HG03342 (cell line): Measurements from ENCODE around the gene PCSK6.
"Not testable (repeated sequence)": the region's sequence is repeated elsewhere in the genome, so short reads cannot be mapped to it uniquely, and the experiment has no call there.

Experiments
- ATAC-seq: cut with Tn5 transposase; IDR thresholded peaks from one replicate; pipeline ENCODE4 v1.9.1; 2021; ENCODE audit warnings: mild to moderate bottlenecking, moderate library complexity; ENCODE audit not compliant: unreplicated experiment

PCSK6 gene

DNA sequence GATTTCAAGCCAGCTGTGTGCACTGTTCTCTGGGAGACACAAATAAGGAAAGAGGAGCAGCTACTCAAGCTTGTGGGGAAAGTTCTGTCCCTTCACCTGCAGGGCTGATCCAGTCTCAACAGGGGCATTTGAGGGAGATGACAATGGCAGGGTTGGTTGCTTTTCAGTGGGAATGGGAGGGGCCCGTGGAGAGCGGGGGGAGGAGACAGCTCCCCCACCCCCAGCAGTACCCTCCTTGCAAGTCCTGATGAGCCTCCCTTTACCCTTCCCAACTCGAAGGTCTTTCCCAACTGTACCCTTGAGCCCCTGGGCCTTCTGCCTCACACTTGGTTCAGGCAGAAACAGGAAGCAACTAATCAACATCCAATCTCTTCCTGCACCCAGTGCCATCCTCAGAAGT lies 122.7 kb downstream of the PCSK6 start:
- ATAC-seq = no peak

DNA sequence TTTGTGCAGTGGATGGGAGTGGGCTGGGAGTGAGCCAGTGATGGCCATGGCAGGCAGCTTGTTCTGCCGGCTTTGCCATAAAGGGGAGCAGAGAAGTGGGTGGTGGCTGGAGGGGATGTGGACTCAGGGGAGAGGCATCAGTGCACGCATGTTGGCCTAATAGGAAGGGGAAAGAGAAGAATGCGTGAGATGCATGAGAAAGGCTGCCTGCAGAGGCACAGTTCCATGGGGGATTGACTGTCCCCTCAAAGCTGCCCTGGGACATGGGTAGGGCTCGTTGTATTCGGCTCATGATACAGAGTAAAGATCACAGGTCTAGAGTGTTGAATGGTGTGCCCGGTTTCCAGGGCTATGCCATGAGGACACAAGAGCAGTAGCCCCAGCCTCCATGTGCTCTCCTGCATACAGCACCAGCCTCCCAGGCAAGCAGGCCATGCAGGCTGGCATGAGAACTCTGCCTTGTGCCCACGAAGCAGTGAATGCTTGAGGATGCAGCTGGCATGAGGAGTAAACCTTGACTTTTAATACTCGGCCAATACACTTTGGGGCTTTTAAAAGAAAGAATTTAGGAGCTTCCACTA lies 126.4 kb downstream of the PCSK6 start:
- no peak for ATAC-seq

DNA sequence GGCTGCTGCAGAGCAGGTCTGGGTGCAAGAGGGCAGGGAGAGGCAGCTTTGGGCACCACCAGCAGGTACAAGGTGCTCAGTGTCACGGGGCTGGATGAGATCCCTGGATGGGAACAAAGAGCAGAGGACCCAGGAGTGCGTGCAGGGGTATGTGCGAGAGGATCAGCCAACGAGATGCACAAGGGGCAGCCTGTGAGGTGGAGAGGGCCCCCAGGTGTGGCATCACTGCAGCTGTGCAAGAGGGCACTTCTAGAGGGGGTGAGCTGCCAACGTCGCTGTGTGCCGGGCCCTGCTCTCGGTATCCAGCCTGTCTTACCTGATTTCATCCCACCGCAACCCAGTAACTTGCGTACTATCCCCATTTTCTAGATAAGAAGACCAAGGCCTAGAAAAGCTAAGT lies 127.1 kb downstream of the PCSK6 start:
- ATAC-seq = no peak

DNA sequence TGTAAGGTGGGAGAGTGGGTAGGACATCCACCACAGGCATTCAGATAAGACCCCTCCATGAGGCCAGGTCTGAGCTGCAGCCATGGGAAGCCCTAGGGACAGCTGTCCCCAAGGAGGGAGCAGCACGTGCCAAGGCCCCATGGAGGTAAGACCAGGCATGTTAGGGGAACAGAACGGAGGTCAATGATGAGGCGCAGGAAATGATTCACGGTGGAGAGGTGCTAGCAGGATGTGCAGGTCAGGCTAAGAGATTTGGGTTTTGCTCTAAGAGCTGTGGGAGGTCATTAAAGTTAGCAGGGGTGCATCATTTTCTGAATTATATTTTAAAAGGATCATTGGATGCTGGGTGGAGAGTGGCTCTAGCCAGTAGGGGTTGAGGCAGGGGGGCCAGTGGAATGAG lies 128.1 kb downstream of the PCSK6 start:
- ATAC-seq = no peak

DNA sequence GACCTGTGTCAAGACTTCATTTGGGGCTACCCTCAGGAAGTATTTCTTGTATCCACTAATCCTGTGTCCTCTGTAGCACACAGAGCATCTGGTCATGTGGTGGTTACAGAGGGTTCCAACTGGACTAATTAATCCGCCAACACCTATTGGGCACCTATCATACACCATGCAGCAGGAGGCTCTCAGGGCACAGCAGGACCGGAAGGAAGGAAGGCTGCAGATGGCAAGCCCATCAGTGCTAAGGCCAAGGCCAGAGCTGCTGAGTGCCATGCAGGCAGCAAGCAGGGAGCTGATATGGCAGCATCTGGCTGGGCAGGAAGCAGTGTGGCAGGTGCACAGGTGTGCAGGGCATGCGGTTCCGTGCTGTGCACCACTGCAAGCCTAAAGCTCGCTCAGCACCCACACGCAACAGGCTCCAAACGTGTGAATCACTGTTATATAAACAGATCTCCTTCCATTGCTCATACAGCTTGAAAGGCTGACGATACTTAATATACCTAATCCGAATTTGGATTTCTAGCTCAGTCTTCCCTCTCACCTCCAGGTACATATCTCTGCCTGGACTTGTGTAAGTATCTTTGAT lies 130.1 kb downstream of the PCSK6 start:
- ATAC-seq = no peak

DNA sequence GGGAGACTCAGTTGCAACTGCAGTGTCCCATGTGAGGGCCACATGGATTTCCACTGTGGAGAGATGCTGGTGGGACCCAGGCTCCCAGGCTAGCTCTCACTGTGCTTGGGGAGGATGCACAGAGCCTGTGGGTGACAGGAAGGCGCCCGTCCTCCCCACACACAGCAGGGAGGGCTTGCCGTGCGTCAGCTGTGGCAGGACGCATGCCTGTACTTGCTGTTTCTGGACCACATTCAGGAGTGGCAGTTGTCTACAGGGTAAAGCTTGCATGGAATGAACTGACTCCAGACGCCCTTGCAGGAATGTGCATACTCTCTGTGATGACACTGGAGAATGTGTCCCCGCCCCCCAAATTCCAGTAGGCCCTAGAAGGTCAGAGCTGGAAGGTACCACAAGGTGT lies 130.6 kb downstream of the PCSK6 start:
- ATAC-seq = no peak

DNA sequence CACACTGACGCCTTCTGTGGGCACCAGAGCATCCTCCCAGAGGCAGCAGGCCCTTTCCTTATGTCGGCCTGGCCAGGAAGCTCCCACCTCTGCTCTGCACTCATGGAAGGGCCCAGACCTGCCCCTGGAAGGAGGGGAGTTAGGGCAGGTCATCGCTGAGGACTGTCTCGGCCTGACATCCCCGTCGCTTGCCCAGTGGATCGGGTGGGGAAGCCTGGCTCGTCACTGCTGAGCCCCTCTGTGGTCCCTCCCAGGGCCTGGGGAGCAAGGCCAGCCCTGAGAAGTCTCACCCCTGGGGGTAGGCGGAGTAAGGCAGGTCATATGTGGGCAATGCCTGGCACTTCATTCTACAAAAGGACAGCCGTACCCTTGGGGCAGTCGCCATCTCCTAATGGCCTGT lies 131.6 kb downstream of the PCSK6 start:
- no peak for ATAC-seq

DNA sequence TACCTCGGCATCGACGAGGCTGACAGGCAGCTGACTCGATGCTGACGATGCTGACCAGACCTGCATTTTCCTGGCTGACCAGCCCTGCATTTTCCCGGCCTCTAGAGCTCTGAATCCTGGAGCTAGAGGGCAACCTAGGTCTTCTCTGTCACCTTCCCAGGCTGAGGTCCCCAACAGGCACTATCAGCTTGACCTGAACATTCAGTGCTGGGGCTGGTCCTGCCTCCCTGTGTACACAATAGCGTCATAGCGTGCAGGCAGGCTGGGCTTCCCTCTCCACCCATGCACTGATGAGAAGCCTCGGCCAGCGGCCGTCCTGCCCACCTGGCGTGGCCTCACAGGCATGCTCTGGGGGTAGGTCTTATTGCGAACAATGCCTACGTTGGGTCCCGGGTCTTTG lies 132.2 kb downstream of the PCSK6 start:
- ATAC-seq = no peak

DNA sequence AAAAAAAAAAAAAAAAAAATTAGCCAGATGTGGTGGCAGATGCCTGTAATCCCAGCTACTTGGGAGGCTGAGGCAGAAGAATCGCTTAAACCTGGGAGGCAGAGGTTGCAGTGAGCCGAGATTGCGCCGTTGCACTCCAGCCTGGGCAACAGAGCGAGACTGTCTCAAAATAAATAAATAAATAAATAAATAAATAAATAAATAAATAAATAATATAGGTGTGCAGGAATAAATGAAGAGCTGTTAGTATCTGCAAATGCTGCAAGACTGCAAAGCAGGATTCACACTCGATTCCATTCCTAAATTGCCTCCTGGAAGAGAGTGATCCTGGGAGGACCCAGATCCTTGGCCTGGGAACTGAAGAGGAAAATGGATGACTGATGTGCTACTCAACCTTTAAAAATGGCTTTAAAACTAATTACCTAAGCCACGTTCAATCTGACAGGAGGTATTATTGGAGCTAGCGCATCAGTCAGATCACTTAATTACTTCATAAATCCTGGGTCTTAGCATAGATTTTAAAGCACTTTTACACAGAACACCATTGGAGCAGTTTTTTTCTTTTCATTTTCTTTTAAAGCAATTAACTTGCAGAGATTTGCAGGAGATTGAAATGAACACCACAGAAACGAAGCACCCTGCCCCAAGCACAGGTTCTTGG lies 132.9 kb downstream of the PCSK6 start:
- not testable (repeated sequence) for ATAC-seq

DNA sequence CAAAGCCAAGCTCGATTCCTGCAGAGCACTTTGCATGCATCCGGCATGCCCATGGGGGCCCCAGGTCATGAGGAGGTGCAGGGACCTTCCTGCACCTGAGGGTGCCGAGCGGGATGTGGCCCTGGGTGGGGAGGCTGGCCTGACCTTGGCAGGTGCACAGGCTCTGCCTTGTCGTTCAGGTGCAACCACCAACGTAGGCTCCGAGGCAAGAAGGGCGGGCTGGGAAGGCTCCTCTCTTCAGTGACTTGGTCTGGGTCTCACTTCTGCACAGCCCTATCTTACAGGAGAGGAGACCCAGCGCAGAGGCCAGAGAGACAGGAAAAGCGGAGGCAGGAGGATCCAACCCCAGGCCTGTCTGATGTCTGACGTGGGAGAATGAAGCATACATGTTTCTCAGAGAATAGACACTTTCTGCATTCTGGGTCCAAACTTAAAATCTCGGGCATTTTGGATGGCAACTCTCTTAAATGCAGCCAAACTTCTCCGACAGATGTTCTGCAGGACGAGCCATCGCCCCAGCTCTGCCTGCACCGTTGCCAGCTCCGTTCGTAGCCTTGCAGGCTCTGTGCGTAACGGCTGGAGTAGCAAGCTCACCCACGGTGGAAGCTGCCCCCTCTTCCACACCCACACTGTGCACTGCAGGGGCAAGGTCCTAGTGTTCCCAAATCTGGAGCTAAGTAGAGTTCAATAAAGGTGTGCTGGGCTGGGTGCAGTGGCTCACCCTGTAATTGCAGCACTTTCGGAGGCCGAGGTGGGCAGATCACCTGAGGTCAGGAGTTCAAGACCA lies 133.6 kb downstream of the PCSK6 start:
- ATAC-seq = no peak

DNA sequence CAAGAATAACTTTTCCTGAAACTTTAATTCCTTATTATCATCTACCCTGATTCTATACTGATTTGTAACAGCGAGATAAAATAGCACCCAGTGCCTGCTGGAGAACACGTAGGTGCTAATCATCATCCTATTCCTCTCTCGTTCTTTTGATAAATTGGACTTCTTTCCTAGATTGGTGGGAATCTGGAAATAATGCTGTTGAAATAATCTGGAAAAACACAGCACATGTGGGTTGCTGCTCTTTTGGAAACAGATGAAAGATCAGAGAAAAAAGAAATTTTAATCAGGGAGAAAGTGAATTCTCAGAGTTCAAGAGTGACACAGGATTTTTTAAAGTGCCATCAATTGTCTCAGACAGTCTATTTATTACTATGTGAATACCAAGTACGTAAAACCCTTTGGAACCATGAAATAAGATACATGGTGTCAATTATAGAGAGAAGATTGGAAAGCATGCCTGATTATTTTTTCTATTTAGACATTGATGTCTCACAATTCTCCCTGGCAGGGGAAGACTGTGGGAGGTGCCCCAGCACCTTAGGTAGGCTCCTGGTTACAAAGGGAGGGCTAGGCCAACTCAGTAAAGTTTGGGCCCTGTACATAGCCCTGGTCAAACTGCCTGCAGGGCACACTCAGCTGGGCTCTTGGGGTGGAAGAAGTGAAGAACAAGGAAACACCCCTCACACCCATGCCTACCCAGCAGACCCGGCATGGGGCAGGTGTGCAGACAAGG lies 134.4 kb downstream of the PCSK6 start:
- ATAC-seq = no peak

DNA sequence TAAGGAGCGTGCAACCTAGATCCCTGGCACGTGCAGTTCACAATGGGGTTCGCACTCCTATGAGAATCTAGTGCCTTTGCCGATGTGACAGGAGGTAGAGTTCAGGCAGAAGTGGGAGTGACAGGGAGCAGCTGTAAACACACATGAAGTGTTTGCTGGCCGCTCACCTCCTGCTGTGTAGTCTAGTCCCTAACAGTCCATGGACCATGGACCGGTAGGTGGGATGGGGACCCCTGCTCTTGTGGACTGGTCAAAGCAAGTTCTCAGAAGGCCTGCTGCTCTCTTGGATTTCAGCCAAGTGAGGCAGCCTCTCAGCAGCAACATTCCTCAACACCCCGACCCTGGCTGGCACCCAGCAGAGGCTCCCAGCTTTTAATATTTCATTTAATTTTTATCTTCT lies 136.3 kb downstream of the PCSK6 start:
- ATAC-seq = no peak

DNA sequence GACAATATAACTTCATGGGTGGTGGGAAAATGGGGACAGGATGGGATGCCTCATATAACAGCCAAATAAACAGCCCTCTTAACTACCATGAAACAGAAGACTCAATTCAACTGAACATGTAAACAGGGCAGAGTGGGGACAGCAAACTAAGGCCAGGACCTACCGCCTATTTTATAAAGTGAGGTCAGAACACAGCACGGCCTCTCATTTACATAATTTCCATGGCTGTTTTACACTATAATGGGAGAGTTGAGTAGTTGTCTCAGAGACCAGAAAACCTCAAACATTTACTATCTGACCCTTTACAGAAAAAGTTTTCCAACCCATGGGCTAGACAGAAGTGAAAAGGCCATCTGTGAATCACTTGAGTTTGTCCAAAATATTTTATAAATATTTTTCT lies 137.8 kb downstream of the PCSK6 start:
- ATAC-seq = no peak

DNA sequence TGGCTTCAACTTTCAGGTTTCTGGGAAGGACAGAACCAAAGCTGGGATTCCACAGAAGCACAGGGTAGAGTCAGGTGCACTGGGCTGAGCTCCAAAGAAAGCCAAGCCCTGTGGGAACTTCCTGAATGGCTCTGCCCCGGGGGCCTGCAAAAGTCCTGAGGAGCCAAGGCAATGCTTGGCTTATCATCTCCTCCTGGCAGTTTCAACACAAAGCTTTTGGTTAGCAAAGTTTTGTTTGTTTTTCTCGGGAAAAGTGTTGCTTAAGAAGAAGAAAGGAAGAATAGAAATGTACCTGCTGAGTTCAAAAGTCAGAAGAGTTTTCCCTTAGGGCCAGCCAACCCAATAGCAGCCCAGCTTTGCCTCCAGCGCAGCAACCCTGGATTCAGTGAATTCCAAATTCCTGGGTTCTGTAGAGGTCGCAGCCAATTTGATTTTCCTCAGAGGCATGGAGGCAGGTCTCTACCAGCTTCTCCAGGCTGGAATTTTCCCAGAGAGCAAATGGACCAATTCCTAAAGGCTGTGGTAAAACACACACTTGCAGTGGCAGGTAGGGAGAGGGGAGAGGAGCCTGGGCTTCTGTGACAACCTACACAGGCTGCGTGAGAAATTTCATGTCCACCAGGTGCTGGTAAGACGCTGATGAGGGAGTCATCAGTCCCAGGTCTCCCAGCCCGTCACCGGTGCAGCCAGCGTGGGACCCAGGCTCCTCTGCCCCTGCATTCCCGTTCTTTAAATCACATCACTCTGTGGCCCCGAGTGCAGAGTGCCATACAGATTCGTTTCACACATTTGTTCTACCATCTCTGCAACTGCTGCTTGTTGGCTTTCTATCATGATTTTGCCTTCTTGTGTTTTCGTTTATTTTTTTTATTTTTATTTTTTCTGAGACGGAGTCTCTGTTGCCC lies 140.2 kb downstream of the PCSK6 start:
- ATAC-seq = no peak

DNA sequence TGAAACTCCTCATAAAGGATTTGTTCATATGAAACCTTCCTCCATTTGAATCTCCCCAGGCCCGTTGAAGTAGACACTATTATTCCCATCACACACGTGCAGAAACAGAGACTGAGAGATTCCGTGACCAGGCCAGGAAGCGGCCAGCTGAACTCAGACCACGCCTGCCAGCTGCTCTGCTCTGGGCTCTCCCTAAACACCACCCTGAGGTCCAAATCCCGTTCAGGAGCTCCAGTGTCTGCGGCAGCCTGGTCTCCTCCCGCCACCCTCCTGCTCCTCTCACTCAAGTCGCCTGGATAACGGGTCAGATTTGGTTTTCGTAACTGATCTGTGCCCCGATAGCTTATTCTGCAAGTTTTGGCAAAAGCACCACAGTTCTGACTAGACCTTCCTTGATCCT lies 140.9 kb downstream of the PCSK6 start:
- ATAC-seq = no peak

DNA sequence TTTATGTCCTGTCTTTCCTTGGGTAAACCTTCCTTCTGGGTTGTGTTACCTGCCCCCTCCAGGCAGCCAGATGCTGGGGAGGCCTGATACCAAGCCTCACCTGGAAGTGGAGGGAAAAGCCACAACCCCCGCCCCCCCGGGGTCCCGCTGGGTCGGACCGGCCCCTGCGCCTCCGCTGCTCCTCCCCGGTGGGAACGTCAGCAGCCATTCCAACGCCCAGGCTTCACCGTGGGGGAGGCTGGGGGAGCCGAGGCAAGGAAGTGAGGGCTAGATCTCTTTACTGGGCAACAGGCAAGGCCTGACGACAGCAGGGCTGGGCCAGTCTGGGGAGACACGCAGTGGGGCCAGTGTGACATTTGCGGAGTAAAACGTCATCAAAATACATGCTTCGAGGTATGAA lies 141.5 kb downstream of the PCSK6 start:
- no peak for ATAC-seq

DNA sequence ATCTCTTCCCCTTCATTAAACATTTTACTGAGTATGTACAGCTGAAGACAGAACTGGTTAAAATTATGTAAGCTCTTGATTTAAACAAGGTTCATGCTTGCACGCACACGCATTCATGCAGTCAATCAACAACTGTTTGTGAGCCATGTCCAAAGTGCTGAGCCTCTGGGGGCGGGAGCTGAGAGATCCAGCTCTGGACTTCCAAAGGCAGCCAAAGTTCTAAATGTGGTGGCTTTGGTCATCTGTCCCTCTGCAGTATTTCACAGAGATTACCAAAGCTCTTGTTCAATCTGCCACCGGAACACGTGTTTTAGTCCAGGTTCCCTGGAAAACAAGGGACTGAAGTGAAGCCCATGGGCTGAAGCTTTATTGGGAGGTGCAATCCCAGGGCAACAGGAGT lies 142.1 kb downstream of the PCSK6 start:
- ATAC-seq = no peak

DNA sequence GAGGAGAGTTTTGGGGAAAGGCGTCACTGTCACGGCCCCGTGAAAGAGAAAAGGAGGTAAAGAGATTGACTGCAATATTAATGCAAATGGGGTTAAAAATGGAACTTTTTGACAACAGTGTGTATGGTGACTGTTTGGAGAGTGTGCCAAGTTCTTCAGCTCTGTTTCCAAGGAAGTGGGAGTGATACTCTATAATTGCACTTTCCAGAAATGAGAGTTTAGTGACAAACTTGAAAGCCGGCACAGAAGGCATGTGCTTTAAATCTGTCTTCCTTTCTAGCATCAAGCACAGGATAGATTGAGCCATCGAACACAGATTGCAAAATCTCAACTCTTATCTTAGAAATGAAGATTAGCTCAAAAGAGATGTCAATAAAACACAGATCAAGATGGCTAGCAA lies 142.6 kb downstream of the PCSK6 start:
- ATAC-seq = no peak

DNA sequence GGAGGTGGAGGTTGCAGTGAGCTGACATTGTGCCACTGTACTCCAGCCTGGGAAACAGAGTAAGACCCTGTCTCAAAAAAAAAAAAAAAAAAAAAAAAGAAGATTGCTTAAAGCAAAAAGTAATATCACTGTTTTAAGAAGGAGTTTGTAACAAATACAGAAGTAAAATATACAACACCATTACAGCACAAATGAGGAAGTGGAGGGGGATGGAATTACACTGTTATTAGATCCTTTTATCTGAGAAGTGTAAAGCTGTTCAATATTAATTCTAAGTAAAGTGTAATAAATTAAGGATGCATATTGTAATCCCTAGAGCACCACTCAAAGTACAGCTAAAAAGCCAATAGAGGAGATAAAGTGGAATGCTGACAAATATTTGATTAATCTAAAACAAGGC lies 147.5 kb downstream of the PCSK6 start:
- no peak for ATAC-seq

DNA sequence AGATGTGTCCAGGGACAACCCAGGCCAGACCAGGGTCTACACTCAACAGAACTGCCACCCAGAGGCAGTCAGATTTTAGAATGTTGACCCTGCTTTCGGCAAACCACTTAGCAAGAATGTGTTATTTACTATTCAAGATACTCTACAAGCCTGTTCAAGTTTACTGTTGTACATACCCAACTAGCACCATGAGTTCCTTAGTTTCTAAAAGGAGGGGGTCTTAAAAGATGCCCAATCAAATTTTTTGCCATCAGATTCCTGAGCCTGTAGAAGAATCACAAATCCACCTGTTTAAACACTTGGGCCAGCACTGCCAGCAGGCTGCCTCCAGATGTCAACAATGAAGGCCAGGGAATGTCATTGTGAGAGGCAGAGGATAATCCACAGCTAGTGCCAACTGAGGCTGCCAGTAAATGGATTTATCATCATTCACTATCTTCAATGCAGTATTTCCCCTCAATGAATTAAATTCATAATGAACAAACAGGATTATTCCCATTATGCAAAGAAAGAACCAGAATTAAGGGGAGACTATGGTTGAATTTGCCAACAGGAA lies 150.9 kb downstream of the PCSK6 start:
- no peak for ATAC-seq
